Osteocyte (in vitro differentiated cells): Measurements from ENCODE around the gene RDH8. TPM values are rescaled to one million over a fixed set of nuclear protein-coding genes. Genes with fewer than 3 reads are reported as not detected.

ENCODE experiments used
- DNase-seq: peaks from one replicate; pipeline ENCODE4 v3.0.0; 2021; ENCODE audit warnings: mixed read lengths; ENCODE audit not compliant: unreplicated experiment; ENCODE audit errors: extremely low spot score
- H3K27ac Mint-ChIP-seq: one replicate; pipeline ENCODE4 v1.8.0; 2021; ENCODE audit warnings: mild to moderate bottlenecking, mixed read lengths; ENCODE audit not compliant: unreplicated experiment
- H3K27me3 Mint-ChIP-seq: one replicate; pipeline ENCODE4 v1.8.0; 2021; ENCODE audit warnings: mixed read lengths; ENCODE audit not compliant: unreplicated experiment
- H3K36me3 Mint-ChIP-seq: one replicate; pipeline ENCODE4 v1.8.0; 2021; ENCODE audit warnings: mixed read lengths; ENCODE audit not compliant: unreplicated experiment
- H3K4me1 Mint-ChIP-seq: one replicate; pipeline ENCODE4 v1.8.0; 2021; ENCODE audit warnings: mixed read lengths; ENCODE audit not compliant: unreplicated experiment
- H3K4me3 Mint-ChIP-seq: one replicate; pipeline ENCODE4 v1.8.0; 2021; ENCODE audit warnings: mild to moderate bottlenecking, moderate library complexity, mixed read lengths; ENCODE audit not compliant: unreplicated experiment
- H3K9me3 Mint-ChIP-seq: one replicate; pipeline ENCODE4 v1.8.0; 2021; ENCODE audit warnings: mixed read lengths; ENCODE audit not compliant: unreplicated experiment
- total RNA-seq: library from RNA; stranded (reverse); gene quantifications from 2 replicates; pipeline ENCODE4 v1.2.1, GENCODE V29; 2021
- TF ChIP-seq, protein P1 (sequence below): fragments of 200-600 bp; sonication (generic); IDR thresholded peaks from 2 replicates; pipeline ENCODE4 v1.5.0; 2021; ENCODE audit warnings: antibody characterized with exemption, mild to moderate bottlenecking, moderate library complexity

The RDH8 gene
- total RNA-seq, 1 donor from 2014 or later = not detected

DNA sequence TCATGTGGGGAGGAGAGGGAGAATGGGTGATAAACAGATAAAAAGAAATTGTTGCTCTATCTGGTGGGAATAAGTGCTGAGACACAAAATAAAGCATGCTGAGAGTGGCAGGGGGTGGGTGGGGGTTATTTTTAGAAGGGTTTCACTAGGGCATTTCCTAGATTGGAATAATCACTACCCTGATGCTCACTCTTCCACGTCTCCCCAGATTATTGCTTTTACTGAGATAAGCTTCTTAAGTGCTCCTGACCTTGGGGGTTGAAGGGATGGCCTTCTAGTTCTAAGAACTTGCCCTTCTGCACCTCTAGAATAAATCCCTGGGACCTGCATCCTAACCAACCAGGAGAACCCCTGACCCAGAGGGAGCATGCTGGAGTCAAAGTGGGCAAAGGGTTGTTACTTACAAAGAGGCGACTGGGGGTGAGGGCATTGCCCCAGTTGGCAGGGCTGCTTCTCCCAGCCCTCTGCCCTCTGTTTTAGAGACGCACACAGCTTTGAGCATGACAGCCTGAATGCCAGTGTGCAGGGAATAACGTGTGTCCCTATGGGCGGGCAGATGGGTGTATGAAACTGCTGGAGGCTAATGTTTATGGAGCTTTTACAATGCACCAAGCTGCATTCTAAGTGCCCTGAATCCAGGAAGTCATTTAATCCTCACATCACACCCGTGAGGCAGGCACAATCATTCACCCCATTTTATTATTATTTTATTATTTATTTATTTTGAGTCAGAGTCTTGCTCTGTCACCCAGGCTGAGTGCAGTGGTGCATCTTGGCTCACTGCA, 743 bp downstream of the RDH8 start:
- Mint-ChIP-seq H3K4me3 (no peak overlapping the region), H3K27me3 (peaks cover 10% of the 10 kb centered on the region), H3K27ac (no peak overlapping the region), H3K36me3 (no peaks in the 10 kb centered on the region), H3K4me1 (peaks cover 19% of the 10 kb centered on the region), H3K9me3 (no peaks in the 10 kb centered on the region)
- TF ChIP-seq, protein P1, sequence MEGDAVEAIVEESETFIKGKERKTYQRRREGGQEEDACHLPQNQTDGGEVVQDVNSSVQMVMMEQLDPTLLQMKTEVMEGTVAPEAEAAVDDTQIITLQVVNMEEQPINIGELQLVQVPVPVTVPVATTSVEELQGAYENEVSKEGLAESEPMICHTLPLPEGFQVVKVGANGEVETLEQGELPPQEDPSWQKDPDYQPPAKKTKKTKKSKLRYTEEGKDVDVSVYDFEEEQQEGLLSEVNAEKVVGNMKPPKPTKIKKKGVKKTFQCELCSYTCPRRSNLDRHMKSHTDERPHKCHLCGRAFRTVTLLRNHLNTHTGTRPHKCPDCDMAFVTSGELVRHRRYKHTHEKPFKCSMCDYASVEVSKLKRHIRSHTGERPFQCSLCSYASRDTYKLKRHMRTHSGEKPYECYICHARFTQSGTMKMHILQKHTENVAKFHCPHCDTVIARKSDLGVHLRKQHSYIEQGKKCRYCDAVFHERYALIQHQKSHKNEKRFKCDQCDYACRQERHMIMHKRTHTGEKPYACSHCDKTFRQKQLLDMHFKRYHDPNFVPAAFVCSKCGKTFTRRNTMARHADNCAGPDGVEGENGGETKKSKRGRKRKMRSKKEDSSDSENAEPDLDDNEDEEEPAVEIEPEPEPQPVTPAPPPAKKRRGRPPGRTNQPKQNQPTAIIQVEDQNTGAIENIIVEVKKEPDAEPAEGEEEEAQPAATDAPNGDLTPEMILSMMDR = no peak
- DNase-seq = no peak

DNA sequence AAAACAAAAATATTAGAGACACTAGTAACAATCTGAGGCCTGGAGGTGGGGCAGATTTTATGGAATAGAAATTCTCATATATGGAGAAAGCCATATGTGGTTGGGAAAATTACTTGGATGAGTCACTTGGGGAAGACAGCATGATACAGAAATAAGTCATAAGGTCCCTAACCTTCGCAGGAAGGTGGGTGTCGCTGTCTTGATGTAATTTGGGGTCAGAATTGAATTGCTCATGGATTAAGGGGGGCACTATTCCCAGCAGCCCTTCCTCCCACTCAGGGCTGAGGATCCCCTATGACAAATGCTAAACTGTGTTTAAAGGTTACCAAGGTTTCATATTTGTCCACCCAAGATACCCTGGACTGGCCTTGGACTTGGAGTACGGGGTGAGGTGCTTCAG, 5.0 kb downstream of the RDH8 start:
- Mint-ChIP-seq H3K27ac (no peak overlapping the region), H3K4me1 (peaks cover 4% of the 10 kb centered on the region), H3K9me3 (no peaks in the 10 kb centered on the region), H3K4me3 (no peak overlapping the region), H3K36me3 (no peaks in the 10 kb centered on the region), H3K27me3 (peaks cover 7% of the 10 kb centered on the region)
- DNase-seq = no peak
- TF ChIP-seq, protein P1 = no peak

DNA sequence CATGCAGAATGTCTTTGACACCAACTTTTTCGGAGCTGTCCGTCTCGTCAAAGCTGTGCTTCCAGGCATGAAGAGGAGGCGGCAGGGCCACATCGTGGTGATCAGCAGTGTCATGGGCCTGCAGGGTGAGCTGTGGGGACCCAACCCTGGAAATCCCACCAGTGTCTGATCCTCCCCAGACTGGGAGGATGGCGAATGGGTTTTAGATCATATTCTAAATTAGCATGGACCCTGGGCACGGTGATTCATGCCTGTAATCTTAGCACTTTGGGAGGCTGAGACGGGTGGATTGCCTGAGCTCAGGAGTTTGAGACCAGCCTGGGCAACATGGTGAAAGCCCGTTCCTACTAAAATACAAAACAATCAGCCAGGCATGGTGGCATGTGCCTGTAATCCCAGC, 5.5 kb downstream of the RDH8 start:
- no peak for DNase-seq
- TF ChIP-seq, protein P1 = no peak
- Mint-ChIP-seq H3K27me3 (peaks cover 2% of the 10 kb centered on the region), H3K36me3 (no peaks in the 10 kb centered on the region), H3K27ac (no peak overlapping the region), H3K9me3 (no peaks in the 10 kb centered on the region), H3K4me1 (peaks cover 4% of the 10 kb centered on the region), H3K4me3 (no peak overlapping the region)

DNA sequence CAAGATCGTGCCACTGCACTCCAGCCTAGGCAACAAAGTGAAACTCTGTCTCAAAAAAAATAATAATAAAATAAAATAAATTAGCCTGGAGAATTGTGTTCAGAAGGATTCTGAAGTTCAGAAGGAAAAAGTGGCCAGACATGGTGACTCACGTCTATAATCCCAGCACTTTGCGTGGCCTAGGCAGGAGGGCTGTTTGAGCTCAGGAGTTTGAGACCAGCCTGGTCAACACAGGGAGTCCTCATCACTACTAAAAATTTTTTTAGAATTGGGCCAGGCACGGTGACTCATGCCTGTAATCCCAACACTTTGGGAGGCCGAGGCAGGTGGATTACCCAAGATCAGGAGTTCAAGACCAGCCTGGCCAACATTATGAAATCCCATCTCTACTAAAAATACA, 6.0 kb downstream of the RDH8 start:
- TF ChIP-seq, protein P1 = no peak
- Mint-ChIP-seq H3K4me3 (no peak overlapping the region), H3K4me1 (peaks cover 4% of the 10 kb centered on the region), H3K9me3 (no peaks in the 10 kb centered on the region), H3K36me3 (no peaks in the 10 kb centered on the region), H3K27me3 (no peaks in the 10 kb centered on the region), H3K27ac (no peak overlapping the region)
- DNase-seq = no peak

DNA sequence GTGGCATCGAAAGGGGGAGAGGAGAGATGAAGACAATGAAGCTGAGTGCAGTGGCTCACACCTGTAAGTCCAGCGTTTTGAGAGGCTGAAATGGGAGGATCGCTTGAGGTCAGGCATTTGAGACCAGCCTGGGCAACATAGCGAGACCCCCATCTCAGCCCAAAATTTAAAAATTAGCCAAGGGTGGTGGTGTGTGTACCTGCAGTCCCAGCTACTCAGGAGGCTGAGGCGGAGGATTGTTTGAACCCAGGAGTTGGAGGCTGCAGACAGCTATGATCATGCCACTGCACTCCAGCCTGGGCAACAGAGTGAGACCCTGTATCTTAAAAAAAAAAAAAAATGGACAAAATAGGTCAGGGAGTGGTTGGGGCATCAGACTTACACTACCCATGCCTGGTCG, 7.6 kb downstream of the RDH8 start:
- DNase-seq = no peak
- Mint-ChIP-seq H3K27me3 (no peaks in the 10 kb centered on the region), H3K4me1 (peaks cover 4% of the 10 kb centered on the region), H3K4me3 (no peak overlapping the region), H3K36me3 (no peaks in the 10 kb centered on the region), H3K27ac (no peak overlapping the region), H3K9me3 (no peaks in the 10 kb centered on the region)
- TF ChIP-seq, protein P1 = no peak
